ENCODE results near the gene NUDCD2. TPM values are rescaled to one million over a fixed set of nuclear protein-coding genes. Genes with fewer than 3 reads are reported as not detected.
"Not testable (repeated sequence)": the region's sequence is repeated elsewhere in the genome, so short reads cannot be mapped to it uniquely, and the experiment has no call there.

NUDCD2 gene
- total RNA-seq, 4 donors from 2014 or later, result 3.1 to 8.5 (median 6.7) TPM

DNA sequence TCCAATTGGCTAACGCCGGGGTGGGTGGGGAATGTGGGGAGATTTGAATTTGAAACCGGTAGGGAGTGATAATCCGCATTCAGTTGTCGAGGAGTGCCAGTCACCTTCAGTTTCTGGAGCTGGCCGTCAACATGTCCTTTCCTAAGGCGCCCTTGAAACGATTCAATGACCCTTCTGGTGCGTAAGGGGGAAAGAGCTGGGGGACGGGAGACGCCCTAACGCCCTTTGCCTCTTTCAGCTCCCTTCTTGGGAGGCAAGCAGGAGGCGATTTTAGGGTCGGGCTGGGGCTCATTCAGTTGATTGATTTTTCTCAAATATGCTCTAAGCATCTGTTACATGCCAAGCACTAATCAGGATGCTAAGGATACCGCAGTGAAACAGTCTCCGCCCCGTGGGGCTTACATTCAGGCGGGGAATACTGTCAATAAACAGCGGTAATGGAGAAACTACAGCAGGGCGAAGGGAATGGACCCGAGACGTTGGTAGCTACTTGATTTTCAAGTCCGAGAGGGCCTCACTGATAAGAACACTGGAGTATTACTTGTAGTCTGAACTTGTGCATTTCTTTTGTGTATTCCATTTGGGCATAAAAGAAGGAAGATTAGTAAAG lies 765 bp upstream of the NUDCD2 start, which contains the start of gene HMMR:
TSS of gene HMMR (plus strand) at position 71 of the 610 bp plus-strand sequence. CDS start at position 132, 61 bp downstream.
- no peak for DNase-seq (ENCODE audit: low spot score in 2 of 2)
- TF ChIP-seq CTCF (IDR thresholded peaks at IDR 0.05) (no peak), POLR2A (IDR thresholded peaks at IDR 0.05) (no peak)
- 0% methylated on average over 23 of the region's 23 CpGs for WGBS, 2 donors
- intact Hi-C loops (cut with DNase I; ENCODE audit: low total_unique reads), result no loop called here
- H3K4me3 ChIP-seq (ENCODE audit: low read depth, poor library complexity, severe bottlenecking), result peak within 1 kb of the TSS; percentile 58

DNA sequence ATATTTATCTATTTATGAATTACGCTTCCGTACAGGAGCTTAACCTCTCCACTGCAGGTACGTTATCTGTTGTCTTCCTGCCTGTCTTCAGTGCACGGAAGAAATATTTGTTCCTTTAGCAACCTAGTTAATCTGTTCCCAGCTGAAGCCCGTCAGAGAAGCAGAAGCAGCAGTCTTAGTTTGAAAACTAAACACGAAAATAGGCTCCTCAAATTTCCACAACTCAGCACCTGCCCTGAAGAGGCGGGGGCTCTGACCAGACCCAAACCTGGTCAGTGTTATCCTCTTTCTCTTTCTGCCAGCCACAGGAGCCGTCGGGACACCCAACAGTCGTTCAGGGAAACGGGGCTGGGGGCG lies 462 bp downstream of the NUDCD2 start:
- no peak for TF ChIP-seq CTCF (IDR thresholded peaks at IDR 0.05)
- peak overlapping the region; percentile 58 for H3K4me3 ChIP-seq (ENCODE audit: low read depth, poor library complexity, severe bottlenecking)
- DNase-seq (ENCODE audit: low spot score in 2 of 2), result no peak
- 0 to 1% methylated on average over 12 of the region's 12 CpGs for WGBS, 2 donors
- intact Hi-C loops (cut with DNase I; ENCODE audit: low total_unique reads), result no loop called here

- DNase-seq (ENCODE audit: low spot score in 2 of 2), result no peak
- 34 to 42% methylated on average over 6 of the region's 6 CpGs for WGBS, 2 donors
- TF ChIP-seq POLR2A (IDR thresholded peaks at IDR 0.05), result no peak
- TF ChIP-seq CTCF (IDR thresholded peaks at IDR 0.05), result no peak
- intact Hi-C loops (cut with DNase I; ENCODE audit: low total_unique reads), result no loop called here
- H3K4me3 ChIP-seq (ENCODE audit: low read depth, poor library complexity, severe bottlenecking), result no peak overlapping the region
Observed at GRCh38 chr5:163458778-163459385, 1.0 kb downstream of the NUDCD2 start.

GRCh38 chr5:163456840-163457239 lies 3.1 kb downstream of the NUDCD2 start:
- no peak overlapping the region for H3K4me3 ChIP-seq (ENCODE audit: low read depth, poor library complexity, severe bottlenecking)
- TF ChIP-seq CTCF (IDR thresholded peaks at IDR 0.05), result no peak
- no peak for TF ChIP-seq POLR2A (IDR thresholded peaks at IDR 0.05)
- intact Hi-C loops (cut with DNase I; ENCODE audit: low total_unique reads), result no loop called here
- 93 to 94% methylated on average over 7 of the region's 7 CpGs for WGBS, 2 donors
- DNase-seq (ENCODE audit: low spot score in 2 of 2), result no peak

DNA sequence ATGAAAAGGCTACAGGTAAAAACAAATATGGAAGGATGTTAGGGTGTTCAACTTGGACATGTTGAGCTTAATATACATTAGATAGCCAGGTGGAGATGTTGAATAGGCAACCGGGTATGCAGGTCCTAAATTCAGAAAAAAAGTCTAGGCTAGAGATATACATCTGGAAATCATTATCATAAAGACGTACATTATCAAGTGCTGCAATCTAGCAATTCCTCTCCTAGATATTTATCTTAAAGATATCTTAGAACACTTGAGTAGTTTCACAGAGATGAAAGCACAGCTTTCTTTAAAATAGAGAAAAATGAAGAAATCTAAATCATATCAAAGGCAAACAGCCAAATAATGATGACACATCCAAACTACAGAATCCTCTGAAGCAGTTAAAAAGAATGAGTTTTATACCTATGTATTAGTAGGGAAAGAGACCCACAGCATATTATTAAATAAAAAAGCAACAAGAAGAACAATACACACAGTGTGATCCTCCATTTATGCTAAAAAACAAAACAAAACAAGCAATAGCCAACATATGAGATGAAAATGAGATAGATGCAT lies 3.8 kb downstream of the NUDCD2 start:
- DNase-seq (ENCODE audit: low spot score in 2 of 2), result no peak
- intact Hi-C loops (cut with DNase I; ENCODE audit: low total_unique reads), result no loop called here
- no peak overlapping the region for H3K4me3 ChIP-seq (ENCODE audit: low read depth, poor library complexity, severe bottlenecking)
- no peak for TF ChIP-seq CTCF (IDR thresholded peaks at IDR 0.05)
- TF ChIP-seq POLR2A (IDR thresholded peaks at IDR 0.05), result no peak
- 40 to 59% methylated on average over 2 of the region's 2 CpGs for WGBS, 2 donors

- 91 to 97% methylated on average over 17 of the region's 17 CpGs for WGBS, 2 donors
- intact Hi-C loops (cut with DNase I; ENCODE audit: low total_unique reads); H3K4me3 ChIP-seq (ENCODE audit: low read depth, poor library complexity, severe bottlenecking); DNase-seq (ENCODE audit: low spot score in 2 of 2): not testable (repeated sequence)
Observed at GRCh38 chr5:163455406-163455805, 4.5 kb downstream of the NUDCD2 start.

Measured in lower leg skin (tissue), 4 donors.